HG03097 (cell line): ENCODE results near the gene CFAP54.

Experiments used
- ATAC-seq: cut with Tn5 transposase; IDR thresholded peaks from one replicate; pipeline ENCODE4 v1.9.1; 2021; ENCODE audit not compliant: unreplicated experiment, low FRiP score

Gene CFAP54

DNA sequence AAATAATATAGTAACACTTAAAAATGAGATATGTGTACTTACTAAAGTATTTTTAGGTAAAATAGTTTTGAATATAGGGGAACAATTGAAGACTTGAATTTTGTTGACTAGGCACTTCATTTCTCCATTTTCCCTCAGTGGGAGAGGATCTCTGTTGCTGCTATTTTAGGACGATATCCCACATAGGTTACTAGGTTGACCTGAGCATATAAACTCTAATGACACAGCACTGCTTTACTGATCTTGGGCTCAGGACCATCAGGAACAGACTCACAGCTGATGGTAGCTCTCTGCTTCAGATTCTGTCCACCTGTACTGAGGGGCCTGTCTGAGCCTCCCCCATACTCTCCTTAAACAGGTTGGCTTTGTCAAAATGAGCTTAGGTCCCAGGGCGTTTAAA is 423.6 kb downstream of the CFAP54 start:
- no peak for ATAC-seq

DNA sequence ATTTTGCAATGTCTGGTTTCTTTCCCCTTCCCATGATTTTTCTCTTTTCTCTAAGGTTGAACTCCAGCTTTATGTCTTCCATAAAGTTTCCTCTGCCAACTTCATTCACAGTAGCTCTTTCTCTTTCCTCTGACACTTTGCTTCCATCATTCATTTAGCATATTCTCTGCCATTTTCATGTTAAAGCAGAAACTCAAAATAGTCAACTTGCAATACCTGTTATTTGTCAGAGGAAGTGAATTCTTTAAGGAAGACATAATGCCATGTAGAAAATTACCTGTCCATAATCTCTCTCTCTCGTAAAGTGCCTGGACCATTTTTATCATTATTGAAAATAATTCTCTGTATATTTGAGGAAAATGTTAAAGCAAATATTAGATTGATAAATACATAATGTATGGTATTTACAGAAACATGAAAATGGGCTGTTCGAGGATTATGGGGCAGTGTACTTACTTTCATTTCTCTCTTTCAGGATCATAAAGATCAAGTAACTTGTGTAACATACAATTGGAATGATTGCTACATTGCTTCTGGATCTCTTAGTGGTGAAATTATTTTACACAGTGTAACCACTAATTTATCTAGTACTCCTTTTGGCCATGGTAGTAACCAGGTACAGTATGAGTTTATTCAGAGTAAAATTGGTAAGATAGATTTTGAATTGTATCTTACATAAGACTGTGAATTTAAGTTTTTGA is 430.3 kb downstream of the CFAP54 start:
- ATAC-seq = no peak
